ENCODE measurements around the gene TAF8. TPM values are rescaled to one million over a fixed set of nuclear protein-coding genes. Genes with fewer than 3 reads are reported as not detected.

Gene TAF8
- total RNA-seq, 1 experiment from 2014 or later: 35.5 TPM

GRCh38 chr6:42029881-42030280 is 20.4 kb upstream of the TAF8 start:
- TF ChIP-seq TCF7L2 (IDR thresholded peaks at IDR 0.05; ENCODE audit: low read depth, low read length): no peak
- no peak for TF ChIP-seq POLR2AphosphoS5 (IDR thresholded peaks at IDR 0.05; ENCODE audit: low read depth, low read length)
- TF ChIP-seq CTCF (IDR thresholded peaks at IDR 0.05): no peak
- TF ChIP-seq REST (IDR thresholded peaks at IDR 0.05; ENCODE audit: insufficient read depth in 1 of 2, low read depth in 2 of 2, low read length in 1 of 2): no peak
- TF ChIP-seq SIN3A (IDR thresholded peaks at IDR 0.05; ENCODE audit: borderline replicate concordance, insufficient read depth, low read depth, low read length): no peak
- ChIA-PET CTCF (no interaction called here), POLR2A (no interaction called here)
- Histone ChIP-seq H3K9me3 (ENCODE audit: control insufficient read depth, insufficient read depth, low read depth, low read length) (no peaks in the 10 kb centered on the region), H3K27ac (ENCODE audit: low read length) (no peak overlapping the region), H3K27me3 (ENCODE audit: control insufficient read depth, insufficient read depth, low read length) (no peaks in the 10 kb centered on the region), H3K36me3 (ENCODE audit: control insufficient read depth, insufficient read depth, low read length) (no peaks in the 10 kb centered on the region), H3K4me3 (ENCODE audit: low read depth in 2 of 2, low read length in 2 of 2) (no peak overlapping the region), H3K4me1 (ENCODE audit: control insufficient read depth, insufficient read depth, low read length) (no peaks in the 10 kb centered on the region)
- DNase-seq (ENCODE audit: low read depth, low spot score) (no peak), ATAC-seq (no peak)
- no TSS peak for BruUV-seq (replicated peaks)
- in situ Hi-C loops (cut with HindIII; ENCODE audit: low pct_unique_long_range_greater_than_20kb, low sequenced_read_pairs) (no loop called here), intact Hi-C loops (cut with micrococcal nuclease; ENCODE audit: unreplicated experiment) (loop anchor here (5.0 kb wide), 1 partner anchor 228 kb away; no protein-coding TSS in a partner anchor)

- intact Hi-C loops (cut with micrococcal nuclease; ENCODE audit: unreplicated experiment) (loop anchor here (5.0 kb wide), 1 partner anchor 229 kb away; no protein-coding TSS in a partner anchor), in situ Hi-C loops (cut with HindIII; ENCODE audit: low pct_unique_long_range_greater_than_20kb, low sequenced_read_pairs) (no loop called here)
- H3K27ac ChIP-seq (ENCODE audit: low read length): no peak overlapping the region
- H3K4me3 ChIP-seq (ENCODE audit: low read depth in 2 of 2, low read length in 2 of 2): no peak overlapping the region
- no peaks in the 10 kb centered on the region for H3K27me3 ChIP-seq (ENCODE audit: control insufficient read depth, insufficient read depth, low read length)
- DNase-seq (ENCODE audit: low read depth, low spot score): no peak
- ChIA-PET POLR2A (no interaction called here), CTCF (no interaction called here)
- BruUV-seq (replicated peaks): no TSS peak
- 0 out of 2 replicates have a peak, but pooled peaks have one; percentile 22 for ATAC-seq
- H3K9me3 ChIP-seq (ENCODE audit: control insufficient read depth, insufficient read depth, low read depth, low read length): no peaks in the 10 kb centered on the region
- TF ChIP-seq TCF7L2 (IDR thresholded peaks at IDR 0.05; ENCODE audit: low read depth, low read length) (no peak), REST (IDR thresholded peaks at IDR 0.05; ENCODE audit: insufficient read depth in 1 of 2, low read depth in 2 of 2, low read length in 1 of 2) (no peak)
- no peaks in the 10 kb centered on the region for H3K36me3 ChIP-seq (ENCODE audit: control insufficient read depth, insufficient read depth, low read length)
- H3K4me1 ChIP-seq (ENCODE audit: control insufficient read depth, insufficient read depth, low read length): no peaks in the 10 kb centered on the region
Observed at GRCh38 chr6:42030585-42031506, 19.5 kb upstream of the TAF8 start.

Data from Panc1 (cell line).